ENCODE data around the gene SLTM.

SLTM gene

DNA sequence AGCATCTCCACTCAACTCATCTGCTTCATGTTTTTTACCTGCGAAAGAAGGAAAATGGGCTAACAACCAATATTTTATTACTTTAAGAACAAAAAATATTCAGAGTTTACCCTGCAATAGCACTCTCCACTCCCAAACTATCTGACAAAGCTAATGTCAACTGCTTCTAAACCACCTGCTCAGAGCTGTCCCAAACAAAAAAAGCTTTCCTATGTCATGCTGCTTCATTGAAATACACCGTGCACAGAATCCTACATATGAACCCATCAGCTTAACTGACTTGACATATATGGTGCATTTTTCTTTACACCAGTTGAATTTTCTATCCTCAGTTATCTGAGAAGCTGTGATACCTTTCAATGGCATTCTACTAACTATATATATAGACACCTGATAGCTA is 16.5 kb downstream of the SLTM start:
- Histone ChIP-seq H3K9me3 (no peaks in the 10 kb centered on the region), H3K4me3 (ENCODE audit: low read depth, low read length) (no peak overlapping the region), H3K4me1 (no peaks in the 10 kb centered on the region), H3K36me3 (peaks cover 61% of the 10 kb centered on the region), H3K27me3 (no peaks in the 10 kb centered on the region)
- TF ChIP-seq CTCF (IDR thresholded peaks at IDR 0.05; ENCODE audit: low read depth, low read length) = no peak
- no peak for DNase-seq

GRCh38 chr15:58910456-58910855 is 23.0 kb downstream of the SLTM start:
- Histone ChIP-seq H3K9me3 (no peaks in the 10 kb centered on the region), H3K27me3 (no peaks in the 10 kb centered on the region), H3K4me3 (ENCODE audit: low read depth, low read length) (no peak overlapping the region), H3K36me3 (peaks cover 59% of the 10 kb centered on the region), H3K4me1 (no peaks in the 10 kb centered on the region)
- TF ChIP-seq CTCF (IDR thresholded peaks at IDR 0.05; ENCODE audit: low read depth, low read length) = no peak
- no peak for DNase-seq

GRCh38 chr15:58909616-58910015 is 23.9 kb downstream of the SLTM start:
- peaks cover 52% of the 10 kb centered on the region for H3K36me3 ChIP-seq
- no peaks in the 10 kb centered on the region for H3K27me3 ChIP-seq
- no peak overlapping the region for H3K4me3 ChIP-seq (ENCODE audit: low read depth, low read length)
- no peak for TF ChIP-seq CTCF (IDR thresholded peaks at IDR 0.05; ENCODE audit: low read depth, low read length)
- no peak for DNase-seq
- H3K9me3 ChIP-seq = no peaks in the 10 kb centered on the region
- no peaks in the 10 kb centered on the region for H3K4me1 ChIP-seq

GRCh38 chr15:58908550-58909309 is 24.7 kb downstream of the SLTM start:
- Histone ChIP-seq H3K4me1 (no peaks in the 10 kb centered on the region), H3K4me3 (ENCODE audit: low read depth, low read length) (no peak overlapping the region)

GRCh38 chr15:58900631-58901030 is 32.8 kb downstream of the SLTM start:
- H3K27me3 ChIP-seq = no peaks in the 10 kb centered on the region
- no peaks in the 10 kb centered on the region for H3K4me1 ChIP-seq
- no peak for TF ChIP-seq CTCF (IDR thresholded peaks at IDR 0.05; ENCODE audit: low read depth, low read length)
- H3K4me3 ChIP-seq (ENCODE audit: low read depth, low read length) = no peak overlapping the region
- H3K9me3 ChIP-seq = no peaks in the 10 kb centered on the region
- H3K36me3 ChIP-seq = peaks cover 41% of the 10 kb centered on the region
- no peak for DNase-seq

More at GRCh38 chr15:58908550-58909309, 24.7 kb downstream of the SLTM start:
- Histone ChIP-seq H3K9me3 (no peaks in the 10 kb centered on the region), H3K27me3 (no peaks in the 10 kb centered on the region), H3K36me3 (peaks cover 44% of the 10 kb centered on the region)
- no peak for TF ChIP-seq CTCF (IDR thresholded peaks at IDR 0.05; ENCODE audit: low read depth, low read length)
- DNase-seq = no peak

DNA sequence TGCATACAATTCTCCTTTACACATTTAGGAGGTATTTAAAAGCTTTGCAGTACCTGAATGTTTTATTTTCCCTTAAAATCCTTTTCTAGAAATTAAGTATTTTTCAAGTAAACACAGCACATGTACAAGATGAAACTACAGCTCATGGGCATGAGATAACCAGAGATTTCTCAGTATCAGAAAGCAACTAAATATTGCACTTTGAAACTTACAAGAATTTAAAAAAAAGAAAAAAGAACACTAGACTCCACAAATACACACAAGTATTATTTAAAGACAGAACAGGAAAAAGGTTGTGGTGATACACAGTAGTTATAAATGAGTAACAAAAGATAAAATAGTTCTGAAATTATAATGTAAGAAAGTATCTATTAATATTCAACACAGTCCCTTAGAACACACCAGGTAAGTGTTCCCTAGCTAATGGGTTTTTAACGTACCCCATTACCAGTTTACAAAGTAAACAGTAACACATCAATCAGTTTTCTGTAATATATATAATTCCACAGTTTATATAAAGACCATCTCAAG is 35.3 kb downstream of the SLTM start:
- TF ChIP-seq CTCF (IDR thresholded peaks at IDR 0.05; ENCODE audit: low read depth, low read length) = no peak
- no peak overlapping the region for H3K4me3 ChIP-seq (ENCODE audit: low read depth, low read length)
- H3K9me3 ChIP-seq = no peaks in the 10 kb centered on the region
- no peaks in the 10 kb centered on the region for H3K27me3 ChIP-seq
- peaks cover 62% of the 10 kb centered on the region for H3K36me3 ChIP-seq
- no peaks in the 10 kb centered on the region for H3K4me1 ChIP-seq
- DNase-seq = no peak

Data from BE2C (cell line).